Hematopoietic multipotent progenitor cell treated with erythropoietin and hydrocortisone succinate and interleukin-3 and kit ligand, for 4 days (in vitro differentiated cells): Measurements from ENCODE around the gene FMN2.
A peak's percentile ranks its signal among the peaks of the same experiment; 100 is the strongest.

Source experiments
- DNase-seq: peaks from one replicate; pipeline ENCODE4 v3.0.0-alpha.2; 2015

The FMN2 gene

GRCh38 chr1:240099329-240099728, 7.6 kb downstream of the FMN2 start:
- DNase-seq: no peak

GRCh38 chr1:240099748-240100147, 8.1 kb downstream of the FMN2 start:
- DNase-seq: no peak

- DNase-seq: no peak
Observed at GRCh38 chr1:240100371-240100934, 8.8 kb downstream of the FMN2 start.

- no peak for DNase-seq
Observed at GRCh38 chr1:240101306-240101705, 9.6 kb downstream of the FMN2 start.

GRCh38 chr1:240101737-240102136, 10.1 kb downstream of the FMN2 start:
- no peak for DNase-seq

GRCh38 chr1:240104672-240105071, 13.0 kb downstream of the FMN2 start:
- no peak for DNase-seq

- DNase-seq: no peak
Observed at GRCh38 chr1:240107058-240107684, 15.5 kb downstream of the FMN2 start.

GRCh38 chr1:240109130-240109529, 17.4 kb downstream of the FMN2 start:
- DNase-seq: no peak

GRCh38 chr1:240109920-240110636, 18.4 kb downstream of the FMN2 start:
- no peak for DNase-seq

- peak; percentile 6 for DNase-seq
Observed at GRCh38 chr1:240111558-240111957, 19.9 kb downstream of the FMN2 start.

GRCh38 chr1:240114222-240114621, 22.5 kb downstream of the FMN2 start:
- DNase-seq: no peak

GRCh38 chr1:240115831-240116230, 24.1 kb downstream of the FMN2 start:
- DNase-seq: no peak

- no peak for DNase-seq
Observed at GRCh38 chr1:240116831-240117769, 25.4 kb downstream of the FMN2 start.

GRCh38 chr1:240117930-240118329, 26.2 kb downstream of the FMN2 start:
- no peak for DNase-seq

GRCh38 chr1:240122639-240123613, 31.2 kb downstream of the FMN2 start:
- DNase-seq: no peak

GRCh38 chr1:240126821-240127220, 35.1 kb downstream of the FMN2 start:
- no peak for DNase-seq

- no peak for DNase-seq
Observed at GRCh38 chr1:240128366-240128765, 36.7 kb downstream of the FMN2 start.

- no peak for DNase-seq
Observed at GRCh38 chr1:240134113-240134512, 42.4 kb downstream of the FMN2 start.

- DNase-seq: no peak
Observed at GRCh38 chr1:240134596-240134995, 42.9 kb downstream of the FMN2 start.

GRCh38 chr1:240136402-240136801, 44.7 kb downstream of the FMN2 start:
- no peak for DNase-seq

- no peak for DNase-seq
Observed at GRCh38 chr1:240138867-240139266, 47.2 kb downstream of the FMN2 start.

GRCh38 chr1:240139511-240139910, 47.8 kb downstream of the FMN2 start:
- no peak for DNase-seq
